Measurements from ENCODE around the gene FBXO2.

The FBXO2 gene

DNA sequence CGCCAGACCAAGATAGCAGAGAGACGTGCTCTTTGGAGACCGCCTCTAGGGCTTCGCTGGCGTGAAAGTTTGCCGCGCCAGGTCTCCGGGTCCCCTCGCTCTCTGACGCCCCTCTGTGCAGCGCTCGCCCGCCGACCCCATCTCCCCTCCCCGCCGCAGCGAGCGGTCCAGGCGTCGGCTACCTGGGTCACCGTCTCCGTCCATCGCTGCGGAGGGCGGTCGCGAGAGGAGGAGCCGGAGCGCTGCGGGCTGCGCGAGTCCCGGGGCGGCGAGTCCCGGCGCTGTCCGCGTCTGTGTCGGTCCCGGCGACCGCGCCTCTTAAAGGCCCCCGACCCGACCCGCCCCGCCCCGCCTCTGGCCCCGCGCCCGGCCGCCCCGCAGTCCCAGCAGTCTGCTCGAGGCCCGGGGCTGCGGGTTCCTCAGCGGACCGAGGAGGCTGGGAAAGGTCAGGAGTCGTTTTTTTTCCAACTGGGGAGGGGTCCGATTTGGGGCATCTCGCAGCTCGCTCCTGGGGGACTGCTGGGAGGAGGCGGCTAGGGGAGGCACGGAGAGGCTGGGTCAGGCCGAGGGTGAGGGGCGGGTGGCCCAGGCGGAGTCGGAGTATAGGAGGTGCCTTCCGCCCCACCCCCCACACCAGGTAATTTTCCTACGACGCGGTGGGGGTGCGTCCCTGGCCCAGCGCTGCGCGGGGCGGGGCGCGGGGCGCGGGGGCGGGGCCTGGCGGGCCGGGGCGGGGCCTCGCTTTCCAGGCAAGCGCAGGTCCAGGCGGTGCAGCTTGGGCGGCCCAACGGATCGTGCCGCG, at the start of gene FBXO2, which contains the start of gene FBXO44:
TSS of gene FBXO2 (minus strand) at position 293 of the 802 bp plus-strand sequence. CDS start at position 204, 89 bp downstream.
TSS of gene FBXO44 (plus strand) at position 741 of the 802 bp plus-strand sequence. CDS start 959 bp downstream, outside the sequence.
- no peak for TF ChIP-seq CTCF (IDR thresholded peaks at IDR 0.05; ENCODE audit: low read length)
- no peak for TF ChIP-seq EZH2 (optimal IDR thresholded peaks at IDR 0.05; ENCODE audit: low read depth, low read length)
- no peak for TF ChIP-seq EZH2phosphoT487 (IDR thresholded peaks at IDR 0.05; ENCODE audit: low read length)
- Histone ChIP-seq H3K4me3 (ENCODE audit: low read length) (peak within 1 kb of the TSS; percentile 78), H3K27ac (ENCODE audit: low read length) (no peak within 1 kb of the TSS), H3K4me1 (ENCODE audit: low read length) (peaks cover 15% of the 10 kb centered on the region), H3K9me2 (replicated peaks; ENCODE audit: insufficient read depth, low read length) (no peaks in the 10 kb centered on the region), H3K9me3 (replicated peaks; ENCODE audit: insufficient read depth, low read length) (no peaks in the 10 kb centered on the region), H3K36me3 (replicated peaks; ENCODE audit: insufficient read depth, low read length) (no peaks in the 10 kb centered on the region), H3K4me2 (ENCODE audit: low read depth, low read length) (peak within 1 kb of the TSS; percentile 82), H2AFZ (ENCODE audit: low read length) (peak within 1 kb of the TSS; percentile 75), H3K9ac (ENCODE audit: low read length) (peak within 1 kb of the TSS; percentile 46; the same call in 1 of the 2 replicates), H3K27me3 (replicated peaks; ENCODE audit: insufficient read depth, low read length) (no peaks in the 10 kb centered on the region; the same call in 1 of the 2 replicates), H4K20me1 (ENCODE audit: insufficient read depth, low read length) (no peaks in the 10 kb centered on the region), H3K79me2 (ENCODE audit: low read length) (no peaks in the 10 kb centered on the region), H3F3A (ENCODE audit: insufficient read depth, low read length) (no peaks in the 10 kb centered on the region; the same call in 1 of the 2 replicates)
- peak; percentile 53 for DNase-seq

GRCh38 chr1:11703357-11704193, 49.3 kb upstream of the FBXO2 start:
- Histone ChIP-seq H3K27ac (ENCODE audit: low read length) (no peak overlapping the region), H3K9me3 (replicated peaks; ENCODE audit: insufficient read depth, low read length) (no peaks in the 10 kb centered on the region), H3K27me3 (replicated peaks; ENCODE audit: insufficient read depth, low read length) (peaks cover 89% of the 10 kb centered on the region), H3K9ac (ENCODE audit: low read length) (no peak overlapping the region), H3K4me3 (ENCODE audit: low read length) (no peak overlapping the region), H3K4me2 (ENCODE audit: low read depth, low read length) (no peak overlapping the region), H3K79me2 (ENCODE audit: low read length) (no peaks in the 10 kb centered on the region), H3K36me3 (replicated peaks; ENCODE audit: insufficient read depth, low read length) (no peaks in the 10 kb centered on the region), H3F3A (ENCODE audit: insufficient read depth, low read length) (no peaks in the 10 kb centered on the region), H3K9me2 (replicated peaks; ENCODE audit: insufficient read depth, low read length) (no peaks in the 10 kb centered on the region), H4K20me1 (ENCODE audit: insufficient read depth, low read length) (no peaks in the 10 kb centered on the region), H3K4me1 (ENCODE audit: low read length) (no peaks in the 10 kb centered on the region), H2AFZ (ENCODE audit: low read length) (no peak overlapping the region)
- no peak for DNase-seq
- TF ChIP-seq CTCF (IDR thresholded peaks at IDR 0.05; ENCODE audit: low read length), result no peak
- TF ChIP-seq EZH2 (optimal IDR thresholded peaks at IDR 0.05; ENCODE audit: low read depth, low read length), result no peak
- no peak for TF ChIP-seq EZH2phosphoT487 (IDR thresholded peaks at IDR 0.05; ENCODE audit: low read length)

DNA sequence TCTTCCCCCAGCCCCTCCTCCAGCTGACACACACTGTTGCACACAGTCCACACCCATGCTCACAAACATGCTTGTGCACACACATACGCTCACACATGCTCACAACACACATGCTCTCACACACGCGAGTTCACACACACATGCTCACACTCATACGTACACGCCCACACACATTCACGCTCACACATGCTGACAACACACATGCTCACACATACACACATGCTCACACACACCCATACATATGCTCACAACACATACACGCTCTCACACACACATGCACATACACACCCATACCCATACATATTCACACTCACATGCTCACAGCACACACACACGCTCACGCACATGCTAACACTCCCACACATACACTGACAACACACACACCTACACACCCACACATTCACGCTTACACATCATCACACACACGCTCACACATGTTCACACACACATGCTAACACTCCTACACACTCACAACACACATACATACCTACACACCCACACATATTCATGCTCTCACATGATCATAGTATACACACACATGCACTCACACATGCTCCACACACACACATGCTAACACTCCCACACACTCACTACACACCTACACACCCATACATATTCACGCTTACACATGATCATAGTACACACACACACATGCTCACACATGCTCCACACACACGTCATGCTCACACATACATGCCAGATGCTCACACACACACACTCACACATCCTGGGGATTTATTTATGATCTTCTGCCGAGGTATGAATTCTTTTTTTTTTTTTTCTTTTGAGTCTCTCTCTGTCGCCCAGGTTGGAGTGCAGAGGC, 48.0 kb upstream of the FBXO2 start:
- H3K9me2 ChIP-seq (replicated peaks; ENCODE audit: insufficient read depth, low read length), result no peaks in the 10 kb centered on the region
- no peak overlapping the region for H3K27ac ChIP-seq (ENCODE audit: low read length)
- no peak for DNase-seq
- no peak overlapping the region for H3K9ac ChIP-seq (ENCODE audit: low read length)
- no peaks in the 10 kb centered on the region for H3K9me3 ChIP-seq (replicated peaks; ENCODE audit: insufficient read depth, low read length)
- no peak overlapping the region for H2AFZ ChIP-seq (ENCODE audit: low read length)
- no peaks in the 10 kb centered on the region for H4K20me1 ChIP-seq (ENCODE audit: insufficient read depth, low read length)
- no peaks in the 10 kb centered on the region for H3K36me3 ChIP-seq (replicated peaks; ENCODE audit: insufficient read depth, low read length)
- H3K4me3 ChIP-seq (ENCODE audit: low read length), result no peak overlapping the region
- H3F3A ChIP-seq (ENCODE audit: insufficient read depth, low read length), result no peaks in the 10 kb centered on the region
- no peaks in the 10 kb centered on the region for H3K79me2 ChIP-seq (ENCODE audit: low read length)
- no peak overlapping the region for H3K4me2 ChIP-seq (ENCODE audit: low read depth, low read length)
- peaks cover 89% of the 10 kb centered on the region for H3K27me3 ChIP-seq (replicated peaks; ENCODE audit: insufficient read depth, low read length)
- no peak for TF ChIP-seq EZH2 (optimal IDR thresholded peaks at IDR 0.05; ENCODE audit: low read depth, low read length)
- no peak for TF ChIP-seq EZH2phosphoT487 (IDR thresholded peaks at IDR 0.05; ENCODE audit: low read length)
- no peak for TF ChIP-seq CTCF (IDR thresholded peaks at IDR 0.05; ENCODE audit: low read length)
- H3K4me1 ChIP-seq (ENCODE audit: low read length), result no peaks in the 10 kb centered on the region

All from MM.1S (cell line).